Activated CD4-positive, alpha-beta T cell treated with anti-CD3 and anti-CD28 coated beads, Interleukin-2, amount 50 U/mL, for 48 hours (primary cell): Measurements from ENCODE around the gene KIAA0586.

ENCODE experiments used
- DNase-seq, 2 experiments: peaks; one replicate each; pipeline ENCODE4 v3.0.0-alpha.2; 2020

Gene KIAA0586

GRCh38 chr14:58599707-58600106 is 172.2 kb downstream of the KIAA0586 start:
- no peak for DNase-seq
